Fibroblast of skin of left quadriceps (primary cell): Measurements from ENCODE around the gene ZDBF2.
"Not testable (repeated sequence)": the region's sequence is repeated elsewhere in the genome, so short reads cannot be mapped to it uniquely, and the experiment has no call there.

Experiments used
- DNase-seq, 2 experiments: peaks; one replicate each; pipeline ENCODE4 v3.0.0-alpha.2; 2013; ENCODE audit warnings: low read depth in 2 of 2

ZDBF2 gene

GRCh38 chr2:206274434-206275311 is at the start of gene ZDBF2:
ZDBF2 (plus strand) TSS chr2:206274663; CDS start chr2:206281850, 7,187 bp downstream.
- peak; percentile 21 to 26 for DNase-seq

GRCh38 chr2:206225435-206226232 is 48.8 kb upstream of the ZDBF2 start:
- no peak for DNase-seq

- DNase-seq = not testable (repeated sequence)
Measured at GRCh38 chr2:206228636-206229035, 45.8 kb upstream of the ZDBF2 start.

GRCh38 chr2:206229642-206230041 is 44.8 kb upstream of the ZDBF2 start:
- no peak for DNase-seq

GRCh38 chr2:206230060-206230762 is 44.3 kb upstream of the ZDBF2 start:
- DNase-seq = no peak

- no peak for DNase-seq
Measured at GRCh38 chr2:206231669-206232286, 42.7 kb upstream of the ZDBF2 start.

- no peak for DNase-seq
Measured at GRCh38 chr2:206232287-206233035, 42.0 kb upstream of the ZDBF2 start.

- DNase-seq = no peak
Measured at GRCh38 chr2:206239157-206239556, 35.3 kb upstream of the ZDBF2 start.

GRCh38 chr2:206240327-206240726 is 34.1 kb upstream of the ZDBF2 start:
- no peak for DNase-seq

GRCh38 chr2:206241736-206242135 is 32.7 kb upstream of the ZDBF2 start:
- no peak for DNase-seq

GRCh38 chr2:206245265-206245672 is 29.2 kb upstream of the ZDBF2 start:
- no peak for DNase-seq

GRCh38 chr2:206250041-206250897 is 24.2 kb upstream of the ZDBF2 start:
- DNase-seq = no peak

- DNase-seq = no peak
Measured at GRCh38 chr2:206253125-206253776, 21.2 kb upstream of the ZDBF2 start.

GRCh38 chr2:206253777-206254166 is 20.7 kb upstream of the ZDBF2 start:
- DNase-seq = no peak

GRCh38 chr2:206255003-206255402 is 19.5 kb upstream of the ZDBF2 start:
- no peak for DNase-seq

- DNase-seq = no peak
Measured at GRCh38 chr2:206256706-206257205, 17.7 kb upstream of the ZDBF2 start.

GRCh38 chr2:206257350-206257749 is 17.1 kb upstream of the ZDBF2 start:
- DNase-seq = no peak

GRCh38 chr2:206257861-206258260 is 16.6 kb upstream of the ZDBF2 start:
- DNase-seq = no peak

GRCh38 chr2:206258615-206259014 is 15.8 kb upstream of the ZDBF2 start:
- DNase-seq = not testable (repeated sequence)
